OCI-LY3 (cell line): Measurements from ENCODE around the gene RAB34.

ENCODE experiments used
- H2AFZ ChIP-seq: fragments of 200-600, 300-600 bp; shearing (Covaris generic); 2 replicates; pipeline ENCODE4 v1.6.0; 2014; ENCODE audit warnings: antibody characterized with exemption, low read depth, low read length
- H3K27ac ChIP-seq: fragments of 200-600, 300-600 bp; sonication (generic); 2 replicates; pipeline ENCODE4 v1.5.1; 2014; ENCODE audit warnings: mild to moderate bottlenecking, low read length, moderate library complexity, mixed read lengths
- H3K27me3 ChIP-seq: fragments of 200-600, 300-600 bp; sonication (generic); 2 replicates; pipeline ENCODE4 v1.6.1; 2014; ENCODE audit warnings: low read depth, low read length, mixed read lengths
- H3K36me3 ChIP-seq: fragments of 200-600, 300-600 bp; sonication (generic); replicated peaks from 2 replicates; pipeline ENCODE3; 2014; ENCODE audit warnings: low read depth, low read length, mixed read lengths
- H3K4me1 ChIP-seq: fragments of 300-600, 200-600 bp; sonication (generic); 2 replicates; pipeline ENCODE4 v1.6.1; 2014; ENCODE audit warnings: low read length, mixed read lengths
- H3K4me2 ChIP-seq: fragments of 200-600, 300-600 bp; sonication (generic); 2 replicates; pipeline ENCODE4 v1.6.1; 2014; ENCODE audit warnings: low read length, mixed read lengths
- H3K4me3 ChIP-seq: fragments of 300-600, 200-600 bp; sonication (generic); 2 replicates; pipeline ENCODE4 v1.5.1; 2014; ENCODE audit warnings: antibody characterized with exemption, mild to moderate bottlenecking, low read length, moderate library complexity
- H3K79me2 ChIP-seq: fragments of 300-600, 200-600 bp; shearing (Covaris generic); 2 replicates; pipeline ENCODE4 v1.6.1; 2014; ENCODE audit warnings: mild to moderate bottlenecking, low read length, mixed read lengths
- H3K9ac ChIP-seq: fragments of 300-600, 200-600 bp; shearing (Covaris generic); 2 replicates; pipeline ENCODE4 v1.6.0; 2014; ENCODE audit warnings: mild to moderate bottlenecking, low read length, moderate library complexity
- H3K9me3 ChIP-seq: fragments of 200-600, 300-600 bp; shearing (Covaris generic); 2 replicates; pipeline ENCODE4 v1.6.1; 2014; ENCODE audit warnings: low read length, mixed read lengths; ENCODE audit not compliant: insufficient read depth
- H4K20me1 ChIP-seq: fragments of 200-600, 300-600 bp; sonication (generic); 2 replicates; pipeline ENCODE4 v1.6.1; 2016; ENCODE audit warnings: low read length, mixed read lengths; ENCODE audit not compliant: insufficient read depth
- EZH2phosphoT487 ChIP-seq: fragments of 200-600 bp; shearing (Covaris generic); IDR thresholded peaks from 2 replicates; pipeline ENCODE4 v1.6.1; 2018; ENCODE audit warnings: antibody characterized with exemption, mixed run types, low read depth
- TF ChIP-seq, protein P1 (sequence below): fragments of 200-600, 300-600 bp; sonication (generic); IDR thresholded peaks from 2 replicates; pipeline ENCODE4 v1.5.1; 2014; ENCODE audit warnings: antibody characterized with exemption, low read length, low read depth

The RAB34 gene

DNA sequence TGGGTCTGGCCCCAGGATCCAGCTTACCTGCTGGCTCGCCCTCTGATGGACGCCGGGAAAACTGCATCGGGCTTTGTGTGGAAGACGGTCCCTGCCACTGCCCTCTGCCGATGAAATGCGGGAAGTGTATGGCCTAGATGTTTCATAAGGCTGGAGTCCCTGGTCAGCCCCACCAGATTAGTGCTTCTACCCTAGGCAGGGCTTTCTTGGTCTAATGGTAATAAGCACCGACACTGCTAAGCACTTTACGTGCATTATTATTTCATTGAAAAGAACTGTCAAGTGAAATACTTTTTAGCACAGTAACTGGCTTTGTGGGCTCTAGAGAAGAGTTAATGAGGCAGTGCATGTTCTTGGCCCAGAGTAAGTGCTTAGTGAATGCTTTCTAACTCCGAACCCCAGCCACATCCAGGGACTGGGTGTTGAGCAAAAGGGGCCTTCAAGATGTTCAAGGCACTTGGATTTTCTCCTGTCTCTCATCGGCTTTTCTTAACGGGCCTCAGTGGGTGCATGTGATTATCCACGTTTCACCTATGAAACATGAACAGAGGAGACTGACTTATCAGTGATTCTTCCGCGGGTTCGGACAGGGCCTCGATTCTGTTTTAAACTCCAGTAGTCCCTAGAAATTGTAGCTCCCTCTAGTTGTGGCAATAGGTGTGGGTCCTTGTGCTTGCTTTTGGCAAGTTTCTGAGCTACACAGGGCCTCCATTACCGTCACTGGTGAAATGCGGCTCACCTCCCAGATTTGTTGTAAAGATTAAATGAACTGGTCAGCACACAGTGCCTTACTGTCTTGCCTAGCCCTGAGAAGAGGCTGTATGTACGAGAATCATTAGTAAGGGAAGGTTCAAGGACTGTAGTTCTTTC lies 32.7 kb upstream of the RAB34 start:
- Histone ChIP-seq H2AFZ (no peak overlapping the region), H3K4me2 (0 out of 2 replicates have a peak overlapping the region, but pooled peaks have one; percentile 100), H3K4me1 (peaks cover 64% of the 10 kb centered on the region), H3K79me2 (peaks cover 64% of the 10 kb centered on the region), H3K27ac (peak overlapping the region; percentile 94), H4K20me1 (peaks cover 65% of the 10 kb centered on the region), H3K36me3 (peaks cover 65% of the 10 kb centered on the region), H3K27me3 (no peaks in the 10 kb centered on the region), H3K4me3 (no peak overlapping the region), H3K9me3 (no peaks in the 10 kb centered on the region), H3K9ac (peak overlapping the region; percentile 24; the same call in 1 of the 2 replicates)
- no peak for TF ChIP-seq EZH2phosphoT487
- TF ChIP-seq, protein P1, sequence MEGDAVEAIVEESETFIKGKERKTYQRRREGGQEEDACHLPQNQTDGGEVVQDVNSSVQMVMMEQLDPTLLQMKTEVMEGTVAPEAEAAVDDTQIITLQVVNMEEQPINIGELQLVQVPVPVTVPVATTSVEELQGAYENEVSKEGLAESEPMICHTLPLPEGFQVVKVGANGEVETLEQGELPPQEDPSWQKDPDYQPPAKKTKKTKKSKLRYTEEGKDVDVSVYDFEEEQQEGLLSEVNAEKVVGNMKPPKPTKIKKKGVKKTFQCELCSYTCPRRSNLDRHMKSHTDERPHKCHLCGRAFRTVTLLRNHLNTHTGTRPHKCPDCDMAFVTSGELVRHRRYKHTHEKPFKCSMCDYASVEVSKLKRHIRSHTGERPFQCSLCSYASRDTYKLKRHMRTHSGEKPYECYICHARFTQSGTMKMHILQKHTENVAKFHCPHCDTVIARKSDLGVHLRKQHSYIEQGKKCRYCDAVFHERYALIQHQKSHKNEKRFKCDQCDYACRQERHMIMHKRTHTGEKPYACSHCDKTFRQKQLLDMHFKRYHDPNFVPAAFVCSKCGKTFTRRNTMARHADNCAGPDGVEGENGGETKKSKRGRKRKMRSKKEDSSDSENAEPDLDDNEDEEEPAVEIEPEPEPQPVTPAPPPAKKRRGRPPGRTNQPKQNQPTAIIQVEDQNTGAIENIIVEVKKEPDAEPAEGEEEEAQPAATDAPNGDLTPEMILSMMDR = peak; percentile 95

DNA sequence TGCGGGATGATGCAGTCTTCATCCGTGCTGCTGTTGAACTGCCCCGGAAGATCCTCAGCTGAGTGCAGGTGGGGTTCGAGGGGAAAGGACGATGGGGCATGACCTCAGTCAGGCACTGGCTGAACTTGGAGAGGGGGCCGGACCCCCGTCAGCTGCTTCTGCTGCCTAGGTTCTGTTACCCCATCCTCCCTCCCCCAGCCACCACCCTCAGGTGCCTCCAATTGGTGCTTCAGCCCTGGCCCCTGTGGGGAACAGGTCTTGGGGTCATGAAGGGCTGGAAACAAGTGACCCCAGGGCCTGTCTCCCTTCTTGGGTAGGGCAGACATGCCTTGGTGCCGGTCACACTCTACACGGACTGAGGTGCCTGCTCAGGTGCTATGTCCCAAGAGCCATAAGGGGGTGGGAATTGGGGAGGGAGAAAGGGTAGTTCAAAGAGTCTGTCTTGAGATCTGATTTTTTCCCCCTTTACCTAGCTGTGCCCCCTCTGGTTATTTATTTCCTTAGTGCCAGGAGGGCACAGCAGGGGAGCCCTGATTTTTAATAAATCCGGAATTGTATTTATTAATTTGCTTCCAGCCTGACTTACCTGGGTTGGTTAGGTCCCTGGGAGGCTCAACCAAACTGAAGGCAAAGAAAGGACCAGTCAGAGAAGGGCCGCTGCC lies 32.0 kb upstream of the RAB34 start:
- H3K27me3 ChIP-seq = no peaks in the 10 kb centered on the region
- H3K4me3 ChIP-seq = peak overlapping the region; percentile 21; the same call in 1 of the 2 replicates
- H3K79me2 ChIP-seq = peaks cover 72% of the 10 kb centered on the region
- no peak for TF ChIP-seq EZH2phosphoT487
- TF ChIP-seq, protein P1 = no peak
- peak overlapping the region; percentile 100 for H3K4me2 ChIP-seq
- H2AFZ ChIP-seq = no peak overlapping the region
- peaks cover 72% of the 10 kb centered on the region for H4K20me1 ChIP-seq
- H3K27ac ChIP-seq = peak overlapping the region; percentile 94
- H3K9ac ChIP-seq = peak overlapping the region; percentile 34; the same call in 1 of the 2 replicates
- no peaks in the 10 kb centered on the region for H3K9me3 ChIP-seq
- H3K36me3 ChIP-seq = peaks cover 73% of the 10 kb centered on the region
- peaks cover 64% of the 10 kb centered on the region for H3K4me1 ChIP-seq

DNA sequence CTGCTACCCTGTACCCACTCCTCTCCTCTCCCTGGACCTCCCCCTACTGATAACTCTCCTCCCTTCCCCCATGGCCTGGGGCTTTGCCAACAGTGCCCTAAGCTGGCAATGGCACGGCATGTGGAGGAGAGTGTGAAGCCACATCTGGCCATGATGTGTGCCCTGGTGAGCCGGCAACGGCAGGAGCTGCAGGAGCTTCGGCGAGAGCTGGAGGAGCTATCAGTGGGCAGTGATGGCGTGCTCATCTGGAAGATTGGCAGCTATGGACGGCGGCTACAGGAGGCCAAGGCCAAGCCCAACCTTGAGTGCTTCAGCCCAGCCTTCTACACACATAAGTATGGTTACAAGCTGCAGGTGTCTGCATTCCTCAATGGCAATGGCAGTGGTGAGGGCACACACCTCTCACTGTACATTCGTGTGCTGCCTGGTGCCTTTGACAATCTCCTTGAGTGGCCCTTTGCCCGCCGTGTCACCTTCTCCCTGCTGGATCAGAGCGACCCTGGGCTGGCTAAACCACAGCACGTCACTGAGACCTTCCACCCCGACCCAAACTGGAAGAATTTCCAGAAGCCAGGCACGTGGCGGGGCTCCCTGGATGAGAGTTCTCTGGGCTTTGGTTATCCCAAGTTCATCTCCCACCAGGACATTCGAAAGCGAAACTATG lies 31.3 kb upstream of the RAB34 start:
- Histone ChIP-seq H3K9ac (peak overlapping the region; percentile 34; the same call in 1 of the 2 replicates), H3K79me2 (peaks cover 78% of the 10 kb centered on the region), H3K27ac (peak overlapping the region; percentile 94), H3K4me3 (peak overlapping the region; percentile 21; the same call in 1 of the 2 replicates), H3K27me3 (no peaks in the 10 kb centered on the region), H2AFZ (no peak overlapping the region), H3K9me3 (no peaks in the 10 kb centered on the region), H4K20me1 (peaks cover 73% of the 10 kb centered on the region), H3K36me3 (peaks cover 77% of the 10 kb centered on the region), H3K4me2 (peak overlapping the region; percentile 100), H3K4me1 (peaks cover 64% of the 10 kb centered on the region)
- TF ChIP-seq EZH2phosphoT487 = no peak
- TF ChIP-seq, protein P1 = no peak
